ENCODE data around the gene TRIML1.
"Not testable (repeated sequence)": the region's sequence is repeated elsewhere in the genome, so short reads cannot be mapped to it uniquely, and the experiment has no call there.

TRIML1 gene

GRCh38 chr4:188154668-188155405 lies 15.6 kb downstream of the TRIML1 start:
- no peak for DNase-seq

GRCh38 chr4:188158336-188158735 lies 19.1 kb downstream of the TRIML1 start:
- no peak for DNase-seq

- not testable (repeated sequence) for DNase-seq
These were observed 20.4 kb downstream of the TRIML1 start for GRCh38 chr4:188159513-188160226.

- no peak for DNase-seq
These were observed 21.2 kb downstream of the TRIML1 start for GRCh38 chr4:188160406-188160805.

GRCh38 chr4:188161167-188161566 lies 21.9 kb downstream of the TRIML1 start:
- no peak for DNase-seq

- DNase-seq = no peak
These were observed 23.5 kb downstream of the TRIML1 start for GRCh38 chr4:188162698-188163097.

- no peak for DNase-seq
These were observed 29.6 kb downstream of the TRIML1 start for GRCh38 chr4:188168726-188169373.

- no peak for DNase-seq
These were observed 32.3 kb downstream of the TRIML1 start for GRCh38 chr4:188171551-188171950.

GRCh38 chr4:188175288-188175687 lies 36.0 kb downstream of the TRIML1 start:
- DNase-seq = no peak

GRCh38 chr4:188177997-188178675 lies 38.9 kb downstream of the TRIML1 start:
- no peak for DNase-seq

GRCh38 chr4:188178806-188179205 lies 39.6 kb downstream of the TRIML1 start:
- no peak for DNase-seq

- no peak for DNase-seq
These were observed 47.9 kb downstream of the TRIML1 start for GRCh38 chr4:188187106-188187505.

GRCh38 chr4:188190461-188190860 lies 51.2 kb downstream of the TRIML1 start:
- no peak for DNase-seq

- no peak for DNase-seq
These were observed 55.2 kb downstream of the TRIML1 start for GRCh38 chr4:188194421-188194820.

GRCh38 chr4:188195389-188195985 lies 56.2 kb downstream of the TRIML1 start:
- no peak for DNase-seq

- no peak for DNase-seq
These were observed 57.0 kb downstream of the TRIML1 start for GRCh38 chr4:188196134-188196735.
